GM12878 (cell line): Measurements from ENCODE around the gene UBASH3B. TPM values are rescaled to one million over a fixed set of nuclear protein-coding genes. Genes with fewer than 3 reads are reported as not detected.

ENCODE experiments used
- ATAC-seq: fragments of 200-7000 bp; cut with Tn5 transposase; 3 replicates; pipeline ENCODE4 v1.9.1; 2020; ENCODE audit warnings: mild to moderate bottlenecking, moderate library complexity
- BruUV-seq: library from RNA; stranded (reverse); fragments of 400-500 nt; replicated peaks from 2 replicates; lab custom pipeline; 2021; lab: Mats Ljungman, UMichigan
- CTCF ChIA-PET: fragments of 300-600 bp; sonication (Branson Sonifier 250); formaldehyde crosslinking; extraction: SDS; loops from one replicate; lab custom pipeline; 2021; ENCODE audit warnings: inconsistent platforms; lab: Yijun Ruan, JAX
- POLR2A ChIA-PET: fragments of 350-600 bp; formaldehyde crosslinking; extraction: SDS; loops from one replicate; lab custom pipeline; 2021; ENCODE audit warnings: inconsistent platforms; lab: Charles Lee
- RAD21 ChIA-PET: fragments of 300-600 bp; sonication (Branson Sonifier 250); formaldehyde crosslinking; loops from one replicate; lab custom pipeline; 2023; ENCODE audit warnings: antibody characterized with exemption; ENCODE audit not compliant: unreplicated experiment; lab: Charles Lee
- SMC1A ChIA-PET: fragments of 300-600 bp; sonication (Branson Sonifier 250); formaldehyde crosslinking; loops from one replicate; lab custom pipeline; 2023; ENCODE audit not compliant: unreplicated experiment, uncharacterized antibody; lab: Charles Lee
- DNase-seq: peaks from one replicate; pipeline ENCODE4 v3.0.0-alpha.2; 2011; ENCODE audit warnings: low read depth, low spot score
- FAIRE-seq: peaks from 3 replicates; lab custom pipeline; 2011; peaks lifted over from hg19 to GRCh38; lab: Jason Lieb, UNC
- H2AFZ ChIP-seq: 2 replicates; pipeline ENCODE4 v1.6.0; 2011; ENCODE audit warnings: low read depth, low read length, control low read depth; ENCODE audit not compliant: control insufficient read depth
- H3K27ac ChIP-seq: 2 replicates; pipeline ENCODE4 v1.5.1; 2011; ENCODE audit warnings: control low read depth; ENCODE audit not compliant: control insufficient read depth, insufficient read depth
- H3K27me3 ChIP-seq, 2 experiments: replicated peaks in 1 of 2; 2 replicates each; pipeline versions ENCODE4 v1.6.0 to v1.6.1; 2011; ENCODE audit warnings: low read length in 1 of 2; ENCODE audit not compliant: control insufficient read depth in 2 of 2, insufficient read depth in 2 of 2
- H3K36me3 ChIP-seq, 2 experiments: 2 replicates each; pipeline ENCODE4 v1.5.1; 2011; ENCODE audit warnings: low read length in 1 of 2; ENCODE audit not compliant: control insufficient read depth in 2 of 2, insufficient read depth in 2 of 2
- H3K4me1 ChIP-seq: 2 replicates; pipeline ENCODE4 v1.6.1; 2011; ENCODE audit warnings: mild to moderate bottlenecking, low read length, moderate library complexity, mixed read lengths; ENCODE audit not compliant: control insufficient read depth, insufficient read depth
- H3K4me2 ChIP-seq: 2 replicates; pipeline ENCODE4 v1.6.0; 2011; ENCODE audit warnings: control low read depth; ENCODE audit not compliant: control insufficient read depth, insufficient read depth
- H3K4me3 ChIP-seq: fragments of 200-600 bp; sonication (generic); 2 replicates; pipeline ENCODE4 v1.5.1; 2016
- H3K79me2 ChIP-seq: 2 replicates; pipeline ENCODE4 v1.6.0; 2011; ENCODE audit warnings: low read length; ENCODE audit not compliant: control insufficient read depth, insufficient read depth
- H3K9ac ChIP-seq: 2 replicates; pipeline ENCODE4 v1.8.0; 2011; ENCODE audit warnings: low read length, control low read depth, mixed read lengths; ENCODE audit not compliant: control insufficient read depth, insufficient read depth
- H3K9me3 ChIP-seq: replicated peaks from 3 replicates; pipeline ENCODE4 v1.5.1; 2011; ENCODE audit warnings: mild to moderate bottlenecking, low read length; ENCODE audit not compliant: control insufficient read depth, insufficient read depth
- H4K20me1 ChIP-seq: 2 replicates; pipeline ENCODE4 v1.6.0; 2011; ENCODE audit not compliant: control insufficient read depth, insufficient read depth
- ATF2 ChIP-seq: IDR thresholded peaks from 2 replicates; pipeline ENCODE4 v1.6.1; 2012; ENCODE audit warnings: low read length, inconsistent platforms
- CHD4 ChIP-seq: fragments of 200-600 bp; sonication (generic); IDR thresholded peaks from 2 replicates; pipeline ENCODE4 v1.6.1; 2016; ENCODE audit warnings: mild to moderate bottlenecking
- EZH2 ChIP-seq: IDR thresholded peaks from 2 replicates; pipeline ENCODE4 v1.6.1; 2012; ENCODE audit warnings: low read depth, mild to moderate bottlenecking, control low read depth, inconsistent platforms, low read length, borderline replicate concordance; ENCODE audit not compliant: control insufficient read depth
- GATAD2B ChIP-seq: fragments of 450-650 bp; conservative IDR thresholded peaks from 2 replicates; pipeline ENCODE4 v1.6.1; 2017; ENCODE audit warnings: low read depth, mild to moderate bottlenecking, moderate library complexity
- HCFC1 ChIP-seq: fragments of 150-350 bp; IDR thresholded peaks from 2 replicates; pipeline ENCODE4 v1.6.1; 2014; ENCODE audit warnings: low read length
- HDAC2 ChIP-seq: fragments of 200-600 bp; sonication (generic); IDR thresholded peaks from 2 replicates; pipeline ENCODE4 v1.6.1; 2017
- LARP7 ChIP-seq: fragments of 450-650 bp; IDR thresholded peaks from 2 replicates; pipeline ENCODE4 v1.6.1; 2017; ENCODE audit warnings: mild to moderate bottlenecking
- MTA3 ChIP-seq: IDR thresholded peaks from 2 replicates; pipeline ENCODE4 v1.6.1; 2012; ENCODE audit warnings: low read length, inconsistent platforms, borderline replicate concordance
- POU2F2 ChIP-seq: IDR thresholded peaks from 3 replicates; pipeline ENCODE4 v1.6.1; 2011; ENCODE audit warnings: low read depth, mild to moderate bottlenecking, low read length, borderline replicate concordance
- SIX5 ChIP-seq: IDR thresholded peaks from 2 replicates; pipeline ENCODE4 v1.6.1; 2011; ENCODE audit warnings: mild to moderate bottlenecking, low read depth, low read length, moderate library complexity; ENCODE audit not compliant: severe bottlenecking
- STAT3 ChIP-seq: IDR thresholded peaks from 2 replicates; pipeline ENCODE4 v1.6.1; 2011; ENCODE audit warnings: low read depth, low read length, improper control_type of control experiment
- TARDBP ChIP-seq: IDR thresholded peaks from 2 replicates; pipeline ENCODE4 v1.6.1; 2016; ENCODE audit warnings: borderline replicate concordance
- TBL1XR1 ChIP-seq: IDR thresholded peaks from 2 replicates; pipeline ENCODE4 v1.6.1; 2012; ENCODE audit warnings: low read depth, low read length, improper control_type of control experiment
- YY1 ChIP-seq: IDR thresholded peaks from 2 replicates; pipeline ENCODE4 v1.6.1; 2011; ENCODE audit warnings: low read depth, mild to moderate bottlenecking, low read length
- WGBS: methylation state at CpG from one replicate; pipeline ENCODE4 v1.1.6; 2016; ENCODE audit warnings: low lambda C conversion rate; ENCODE audit not compliant: insufficient replicate concordance, insufficient coverage; ENCODE audit errors: missing lambda C conversion rate; 5-methylcytosine and 5-hydroxymethylcytosine counted together
- in situ Hi-C: fragments of 300-500 bp; cut with MboI; formaldehyde crosslinking; loops from 9 replicates; pipeline ENCODE4 v1.14.3; 2018; ENCODE audit warnings: mixed read lengths
- intact Hi-C: fragments of 100-400 bp; cut with micrococcal nuclease; formaldehyde crosslinking; loops from one replicate; pipeline ENCODE4 v1.14.2; 2022; ENCODE audit not compliant: unreplicated experiment
- polyA plus RNA-seq, 11 experiments: library from polyadenylated mRNA; depleted of rRNA in 4 of 11; unstranded in 6 of 11; stranded (reverse) in 5 of 11; fragments of >200 nt; fragmentation: Nextera tagmentation in 4 of 11; fragmentation: Illumina TruSeq in 1 of 11; extraction: Ambion mirVana in 4 of 11; extraction: Trizol in 1 of 11; gene quantifications; 1 replicate in 1 of 11; 2 replicates in 10 of 11; pipeline versions ENCODE4 v1.2.1 to v1.2.3, GENCODE V29; 2011 to 2016; ENCODE audit warnings: inconsistent platforms in 2 of 11, missing spikeins in 2 of 11, low read depth in 1 of 11
- total RNA-seq, 4 experiments: library from RNA; depleted of rRNA in 3 of 4; stranded (reverse); fragments of >200 nt in 3 of 4; fragmentation: Illumina TruSeq in 1 of 4; extraction: Trizol in 1 of 4; gene quantifications; 2 replicates each; pipeline versions ENCODE4 v1.2.1 to v1.2.3, GENCODE V29; 2013 to 2021
- TF ChIP-seq, protein P1 (sequence below): fragments of 450-650 bp; formaldehyde crosslinking; IDR thresholded peaks from 2 replicates; pipeline ENCODE4 v1.5.0; 2022; ENCODE audit warnings: mild to moderate bottlenecking, missing genetic modification characterization

Gene UBASH3B
- total and polyA plus RNA-seq, 10 of the 15 experiments (the other 5 are each of a cell fraction or from before 2014, with no cell fraction given) = 0.18 to 3.3 (median 0.57) TPM

- peak; percentile 68 for TF ChIP-seq YY1
- no peak for TF ChIP-seq HDAC2
- TF ChIP-seq LARP7 = 0 out of 2 replicates have a peak, but pooled peaks have one; percentile 14
- no peak for TF ChIP-seq STAT3
- no peak for TF ChIP-seq GATAD2B
- TF ChIP-seq, protein P1, sequence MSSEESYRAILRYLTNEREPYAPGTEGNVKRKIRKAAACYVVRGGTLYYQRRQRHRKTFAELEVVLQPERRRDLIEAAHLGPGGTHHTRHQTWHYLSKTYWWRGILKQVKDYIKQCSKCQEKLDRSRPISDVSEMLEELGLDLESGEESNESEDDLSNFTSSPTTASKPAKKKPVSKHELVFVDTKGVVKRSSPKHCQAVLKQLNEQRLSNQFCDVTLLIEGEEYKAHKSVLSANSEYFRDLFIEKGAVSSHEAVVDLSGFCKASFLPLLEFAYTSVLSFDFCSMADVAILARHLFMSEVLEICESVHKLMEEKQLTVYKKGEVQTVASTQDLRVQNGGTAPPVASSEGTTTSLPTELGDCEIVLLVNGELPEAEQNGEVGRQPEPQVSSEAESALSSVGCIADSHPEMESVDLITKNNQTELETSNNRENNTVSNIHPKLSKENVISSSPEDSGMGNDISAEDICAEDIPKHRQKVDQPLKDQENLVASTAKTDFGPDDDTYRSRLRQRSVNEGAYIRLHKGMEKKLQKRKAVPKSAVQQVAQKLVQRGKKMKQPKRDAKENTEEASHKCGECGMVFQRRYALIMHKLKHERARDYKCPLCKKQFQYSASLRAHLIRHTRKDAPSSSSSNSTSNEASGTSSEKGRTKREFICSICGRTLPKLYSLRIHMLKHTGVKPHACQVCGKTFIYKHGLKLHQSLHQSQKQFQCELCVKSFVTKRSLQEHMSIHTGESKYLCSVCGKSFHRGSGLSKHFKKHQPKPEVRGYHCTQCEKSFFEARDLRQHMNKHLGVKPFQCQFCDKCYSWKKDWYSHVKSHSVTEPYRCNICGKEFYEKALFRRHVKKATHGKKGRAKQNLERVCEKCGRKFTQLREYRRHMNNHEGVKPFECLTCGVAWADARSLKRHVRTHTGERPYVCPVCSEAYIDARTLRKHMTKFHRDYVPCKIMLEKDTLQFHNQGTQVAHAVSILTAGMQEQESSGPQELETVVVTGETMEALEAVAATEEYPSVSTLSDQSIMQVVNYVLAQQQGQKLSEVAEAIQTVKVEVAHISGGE = no peak
- no peak for TF ChIP-seq HCFC1
Observed at GRCh38 chr11:122796128-122796717, 140.7 kb downstream of the UBASH3B start (continued).

GRCh38 chr11:122797651-122798050, 142.1 kb downstream of the UBASH3B start:
- ATAC-seq (no peak), DNase-seq (no peak), FAIRE-seq (no peak)
- ChIA-PET RAD21 (interaction anchor here (0.9 to 10.5 kb wide), 6 partner anchors 11 to 257 kb away, joined by 3 to 254 read pairs (median 20); no protein-coding TSS in a partner anchor), CTCF (interaction anchor here (1.5 to 13.4 kb wide), 15 partner anchors 9 to 260 kb away, joined by 3 to 490 read pairs (median 17); no protein-coding TSS in a partner anchor), POLR2A (interaction anchor here (4.1 kb wide), 1 partner anchor 55 kb away, joined by 23 read pairs; no protein-coding TSS in a partner anchor), SMC1A (interaction anchor here (0.9 to 11.5 kb wide), 14 partner anchors 10 to 257 kb away, joined by 3 to 294 read pairs (median 18); no protein-coding TSS in a partner anchor)
- Histone ChIP-seq H3K9me3 (no peaks in the 10 kb centered on the region), H3K4me1 (no peaks in the 10 kb centered on the region), H3K79me2 (no peaks in the 10 kb centered on the region), H3K4me3 (no peak overlapping the region), H2AFZ (no peak overlapping the region), H3K36me3 (no peaks in the 10 kb centered on the region), H4K20me1 (no peaks in the 10 kb centered on the region), H3K4me2 (no peak overlapping the region), H3K27ac (no peak overlapping the region), H3K9ac (no peak overlapping the region), H3K27me3 (no peaks in the 10 kb centered on the region)
- in situ Hi-C loops = loop anchor here (5.0 kb wide), 2 partner anchors 55 to 225 kb away; no protein-coding TSS in a partner anchor
- intact Hi-C loops = loop anchor here (2.0 kb wide), 1 partner anchor 225 kb away; no protein-coding TSS in a partner anchor
- BruUV-seq = no TSS peak
- 48% methylated on average over 1 of the region's 1 CpG for WGBS
- TF ChIP-seq TARDBP (no peak), TBL1XR1 (no peak), CHD4 (no peak), EZH2 (no peak), MTA3 (no peak), SIX5 (no peak), ATF2 (no peak), POU2F2 (no peak)
- TF ChIP-seq, protein P1 = no peak
